ENCODE data around the gene CD84.

DNA sequence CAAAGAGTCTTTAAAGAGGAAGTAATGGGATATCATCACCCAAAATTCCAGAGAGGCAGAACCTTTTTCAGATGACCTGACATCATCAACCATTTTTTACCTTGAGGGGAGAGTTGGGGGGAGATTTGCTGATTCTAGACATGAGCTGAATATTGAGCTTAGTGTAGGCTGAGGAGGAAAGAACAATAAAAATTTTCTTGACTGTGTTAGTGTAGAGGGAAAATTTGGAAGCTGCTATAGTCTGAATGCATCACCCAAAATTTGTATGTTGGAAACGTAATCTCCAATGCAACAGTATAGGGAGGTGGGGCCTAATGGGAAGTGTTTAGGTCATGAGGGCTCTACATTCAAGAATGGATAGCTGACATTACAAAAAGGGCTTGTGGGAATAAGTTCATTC is 17.8 kb upstream of the CD84 start:
- TF ChIP-seq, protein P1, sequence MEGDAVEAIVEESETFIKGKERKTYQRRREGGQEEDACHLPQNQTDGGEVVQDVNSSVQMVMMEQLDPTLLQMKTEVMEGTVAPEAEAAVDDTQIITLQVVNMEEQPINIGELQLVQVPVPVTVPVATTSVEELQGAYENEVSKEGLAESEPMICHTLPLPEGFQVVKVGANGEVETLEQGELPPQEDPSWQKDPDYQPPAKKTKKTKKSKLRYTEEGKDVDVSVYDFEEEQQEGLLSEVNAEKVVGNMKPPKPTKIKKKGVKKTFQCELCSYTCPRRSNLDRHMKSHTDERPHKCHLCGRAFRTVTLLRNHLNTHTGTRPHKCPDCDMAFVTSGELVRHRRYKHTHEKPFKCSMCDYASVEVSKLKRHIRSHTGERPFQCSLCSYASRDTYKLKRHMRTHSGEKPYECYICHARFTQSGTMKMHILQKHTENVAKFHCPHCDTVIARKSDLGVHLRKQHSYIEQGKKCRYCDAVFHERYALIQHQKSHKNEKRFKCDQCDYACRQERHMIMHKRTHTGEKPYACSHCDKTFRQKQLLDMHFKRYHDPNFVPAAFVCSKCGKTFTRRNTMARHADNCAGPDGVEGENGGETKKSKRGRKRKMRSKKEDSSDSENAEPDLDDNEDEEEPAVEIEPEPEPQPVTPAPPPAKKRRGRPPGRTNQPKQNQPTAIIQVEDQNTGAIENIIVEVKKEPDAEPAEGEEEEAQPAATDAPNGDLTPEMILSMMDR (IDR thresholded peaks at IDR 0.05) = no peak
- no peak for TF ChIP-seq POLR2A (IDR thresholded peaks at IDR 0.05)
